ENCODE results near the gene TMEM252. TPM values are rescaled to one million over a fixed set of nuclear protein-coding genes. Genes with fewer than 3 reads are reported as not detected.

TMEM252 gene
- total RNA-seq, 2 donors from 2014 or later = not detected

DNA sequence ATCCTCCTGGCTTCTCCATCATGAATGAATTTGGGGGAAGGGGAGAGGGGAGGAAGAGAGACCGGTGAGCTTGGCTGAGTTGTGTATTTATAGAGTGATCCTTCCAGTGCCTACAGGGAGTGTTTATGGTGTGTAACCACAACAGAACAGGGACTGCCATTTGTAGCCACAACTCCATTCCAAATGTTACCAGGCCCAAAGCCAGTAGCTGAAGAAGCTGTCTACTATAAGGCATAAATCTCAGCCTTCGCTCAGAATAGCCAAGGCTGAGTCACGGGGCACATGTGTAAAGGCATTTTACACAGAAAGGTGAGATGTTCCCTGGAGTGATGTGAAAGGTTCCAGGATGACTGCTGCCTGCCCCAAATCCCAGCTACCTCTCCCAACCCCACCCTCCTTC is 2.5 kb downstream of the TMEM252 start:
- TF ChIP-seq, protein P1, sequence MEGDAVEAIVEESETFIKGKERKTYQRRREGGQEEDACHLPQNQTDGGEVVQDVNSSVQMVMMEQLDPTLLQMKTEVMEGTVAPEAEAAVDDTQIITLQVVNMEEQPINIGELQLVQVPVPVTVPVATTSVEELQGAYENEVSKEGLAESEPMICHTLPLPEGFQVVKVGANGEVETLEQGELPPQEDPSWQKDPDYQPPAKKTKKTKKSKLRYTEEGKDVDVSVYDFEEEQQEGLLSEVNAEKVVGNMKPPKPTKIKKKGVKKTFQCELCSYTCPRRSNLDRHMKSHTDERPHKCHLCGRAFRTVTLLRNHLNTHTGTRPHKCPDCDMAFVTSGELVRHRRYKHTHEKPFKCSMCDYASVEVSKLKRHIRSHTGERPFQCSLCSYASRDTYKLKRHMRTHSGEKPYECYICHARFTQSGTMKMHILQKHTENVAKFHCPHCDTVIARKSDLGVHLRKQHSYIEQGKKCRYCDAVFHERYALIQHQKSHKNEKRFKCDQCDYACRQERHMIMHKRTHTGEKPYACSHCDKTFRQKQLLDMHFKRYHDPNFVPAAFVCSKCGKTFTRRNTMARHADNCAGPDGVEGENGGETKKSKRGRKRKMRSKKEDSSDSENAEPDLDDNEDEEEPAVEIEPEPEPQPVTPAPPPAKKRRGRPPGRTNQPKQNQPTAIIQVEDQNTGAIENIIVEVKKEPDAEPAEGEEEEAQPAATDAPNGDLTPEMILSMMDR (IDR thresholded peaks at IDR 0.05) = no peak
- Histone ChIP-seq H3K27me3 (no peaks in the 10 kb centered on the region), H3K27ac (peak overlapping the region; percentile 68 to 89), H3K4me1 (peaks cover 0 to 59% of the 10 kb centered on the region in 2 donors), H3K4me3 (no peak overlapping the region), H3K36me3 (no peaks in the 10 kb centered on the region), H3K9me3 (no peaks in the 10 kb centered on the region)
- peak; percentile 69 for DNase-seq (ENCODE audit: low spot score)

DNA sequence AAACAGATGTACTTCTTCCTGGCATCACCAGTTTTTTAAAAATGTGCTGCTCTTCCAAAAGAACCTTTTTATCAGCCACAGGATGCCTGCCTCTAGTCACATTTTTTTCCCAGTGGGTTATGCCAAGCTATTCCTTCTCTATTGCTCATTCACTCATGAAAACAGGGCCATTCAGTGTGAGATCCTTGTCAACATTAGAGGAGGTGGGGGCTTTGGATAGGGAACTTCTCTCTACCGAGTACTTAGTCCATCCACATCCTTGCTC is 3.1 kb downstream of the TMEM252 start:
- H3K4me1 ChIP-seq = peaks cover 0 to 59% of the 10 kb centered on the region in 2 donors
- H3K36me3 ChIP-seq = no peaks in the 10 kb centered on the region
- H3K27me3 ChIP-seq = no peaks in the 10 kb centered on the region
- H3K4me3 ChIP-seq = no peak overlapping the region
- DNase-seq (ENCODE audit: low spot score) = no peak
- TF ChIP-seq, protein P1 (IDR thresholded peaks at IDR 0.05) = no peak
- no peaks in the 10 kb centered on the region for H3K9me3 ChIP-seq
- peak overlapping the region; percentile 68 to 89 for H3K27ac ChIP-seq

DNA sequence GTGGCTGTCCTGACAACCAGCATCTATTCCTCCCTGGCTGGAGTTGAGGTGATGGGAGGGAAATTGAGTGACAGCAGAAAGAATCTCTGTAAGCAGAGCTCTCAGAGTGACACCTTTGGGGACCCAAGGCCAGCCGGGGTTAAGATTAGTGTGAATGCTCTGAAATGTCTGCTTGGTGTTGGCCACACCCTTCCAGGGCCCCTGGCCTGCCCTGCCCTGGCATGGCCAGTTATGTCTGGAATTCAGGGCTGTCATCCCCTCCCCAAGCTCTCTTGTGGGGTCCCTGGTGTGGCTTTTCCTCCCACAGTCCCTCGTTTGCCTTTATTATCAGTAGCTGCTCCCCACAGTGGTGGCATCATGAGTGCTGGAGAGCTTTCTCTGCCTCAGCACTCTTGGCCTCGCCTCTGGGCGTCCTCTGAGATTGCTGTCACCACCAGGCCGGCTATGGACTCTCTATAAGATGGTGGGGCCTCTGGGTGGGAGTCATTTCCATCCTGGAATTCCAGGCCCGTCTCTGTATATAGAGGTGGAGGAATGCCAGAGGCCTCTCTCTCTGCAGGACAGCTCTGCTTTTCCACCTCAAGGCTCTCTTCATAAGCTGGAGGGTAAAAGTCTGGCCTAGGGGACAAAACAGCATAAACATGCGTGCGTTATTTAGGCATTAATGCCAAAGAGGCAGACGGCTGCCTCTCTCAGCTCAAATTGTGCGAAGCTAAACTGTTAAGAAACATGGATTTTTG is 3.6 kb downstream of the TMEM252 start:
- H3K27me3 ChIP-seq = no peaks in the 10 kb centered on the region
- H3K4me1 ChIP-seq = peaks cover 0 to 57% of the 10 kb centered on the region in 2 donors
- no peaks in the 10 kb centered on the region for H3K36me3 ChIP-seq
- TF ChIP-seq, protein P1 (IDR thresholded peaks at IDR 0.05) = no peak
- no peak for DNase-seq (ENCODE audit: low spot score)
- no peaks in the 10 kb centered on the region for H3K9me3 ChIP-seq
- H3K4me3 ChIP-seq = no peak overlapping the region
- peak overlapping the region; percentile 68 to 89 for H3K27ac ChIP-seq

DNA sequence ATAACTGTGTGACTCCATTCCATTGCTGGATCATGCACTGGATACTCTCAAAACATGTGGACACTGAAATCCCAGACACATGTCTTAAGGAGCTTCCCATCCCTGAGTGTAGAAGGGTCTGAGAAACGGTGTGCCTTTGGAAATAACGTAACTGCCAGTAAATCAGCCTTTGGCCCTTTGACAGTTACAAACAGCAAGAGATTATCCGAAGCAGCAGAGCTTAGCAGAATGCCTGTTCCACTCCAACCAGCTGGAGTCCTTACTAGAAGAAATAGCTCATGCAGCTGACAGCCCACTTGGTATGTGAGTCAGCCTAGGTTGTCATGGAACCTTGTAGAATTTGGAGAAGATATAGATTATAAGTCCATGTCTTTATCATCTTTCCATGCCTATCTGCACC is 7.0 kb downstream of the TMEM252 start:
- peak overlapping the region in 1 of 2 donors; percentile 89 for H3K27ac ChIP-seq
- H3K36me3 ChIP-seq = peaks cover 13% of the 10 kb centered on the region
- TF ChIP-seq, protein P1 (IDR thresholded peaks at IDR 0.05) = no peak
- H3K4me3 ChIP-seq = no peak overlapping the region
- DNase-seq (ENCODE audit: low spot score) = no peak
- peaks cover 0 to 67% of the 10 kb centered on the region in 2 donors for H3K4me1 ChIP-seq
- no peaks in the 10 kb centered on the region for H3K9me3 ChIP-seq
- H3K27me3 ChIP-seq = no peaks in the 10 kb centered on the region

DNA sequence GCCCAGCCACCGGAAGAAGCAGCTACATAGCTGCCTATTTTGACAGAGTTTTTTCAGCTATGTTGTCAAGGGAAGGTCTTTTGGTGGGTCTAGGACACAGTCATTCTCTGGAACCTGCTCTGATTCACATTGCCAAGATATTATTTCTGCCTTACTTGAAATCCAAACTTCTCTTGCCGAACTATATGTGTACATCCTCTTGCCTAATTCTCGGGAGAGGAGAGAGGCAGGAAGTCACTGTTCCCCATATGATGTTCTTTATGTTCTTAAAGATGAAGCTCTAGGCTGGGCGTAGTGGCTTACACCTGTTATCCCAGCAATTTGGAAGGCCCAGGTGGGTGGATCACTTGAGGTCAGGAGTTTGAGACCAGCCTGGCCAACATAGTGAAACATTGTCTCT is 8.6 kb downstream of the TMEM252 start:
- H3K27ac ChIP-seq = peak overlapping the region in 1 of 2 donors; percentile 89
- H3K4me3 ChIP-seq = no peak overlapping the region
- peaks cover 0 to 52% of the 10 kb centered on the region in 2 donors for H3K4me1 ChIP-seq
- TF ChIP-seq, protein P1 (IDR thresholded peaks at IDR 0.05) = no peak
- DNase-seq (ENCODE audit: low spot score) = no peak
- peaks cover 13% of the 10 kb centered on the region for H3K36me3 ChIP-seq
- H3K9me3 ChIP-seq = no peaks in the 10 kb centered on the region
- no peaks in the 10 kb centered on the region for H3K27me3 ChIP-seq

DNA sequence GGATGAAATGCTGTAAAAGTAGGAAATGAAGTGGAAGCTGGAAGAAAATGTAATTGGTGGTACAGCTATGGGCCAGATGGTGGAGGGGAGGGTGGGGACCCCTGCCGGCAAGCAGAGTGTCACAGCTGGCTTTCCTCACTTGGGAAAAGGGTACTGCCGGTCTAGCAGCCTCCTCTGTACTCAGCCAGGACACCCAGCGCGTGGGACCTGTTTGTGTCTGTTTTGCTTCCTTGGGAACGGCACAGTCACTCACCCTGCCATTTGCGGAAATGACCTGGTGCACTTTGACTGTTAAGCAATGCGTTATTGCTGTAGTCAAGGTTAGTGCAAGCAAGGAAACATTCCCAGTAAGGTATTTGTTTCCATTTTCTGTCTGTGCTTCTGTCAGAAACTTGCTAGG is 10.1 kb downstream of the TMEM252 start:
- H3K4me3 ChIP-seq = no peak overlapping the region
- H3K27me3 ChIP-seq = no peaks in the 10 kb centered on the region
- H3K9me3 ChIP-seq = no peaks in the 10 kb centered on the region
- DNase-seq (ENCODE audit: low spot score) = peak; percentile 87
- peaks cover 0 to 39% of the 10 kb centered on the region in 2 donors for H3K4me1 ChIP-seq
- TF ChIP-seq, protein P1 (IDR thresholded peaks at IDR 0.05) = peak in 1 of 2 donors; percentile 55
- peak overlapping the region; percentile 54 to 89 for H3K27ac ChIP-seq
- H3K36me3 ChIP-seq = peaks cover 13% of the 10 kb centered on the region
